GM19240 (cell line): ENCODE measurements around the gene TSPAN7.

Source experiments
- DNase-seq: peaks from one replicate; pipeline ENCODE4 v3.0.0; 2011; ENCODE audit warnings: low spot score; ENCODE audit not compliant: insufficient read length

TSPAN7 gene

GRCh38 chrX:38561126-38561868 is at the start of gene TSPAN7:
TSS of gene TSPAN7 (plus strand) at chrX:38561542. CDS start at chrX:38561547, 5 bp downstream.
- peak; percentile 33 for DNase-seq

GRCh38 chrX:38513112-38513742 is 48.1 kb upstream of the TSPAN7 start:
- DNase-seq, result no peak

- DNase-seq, result no peak
Observed at GRCh38 chrX:38514016-38514854, 47.1 kb upstream of the TSPAN7 start.

GRCh38 chrX:38515291-38515690 is 46.1 kb upstream of the TSPAN7 start:
- DNase-seq, result no peak

GRCh38 chrX:38516196-38516774 is 45.1 kb upstream of the TSPAN7 start:
- DNase-seq, result no peak

- DNase-seq, result no peak
Observed at GRCh38 chrX:38519651-38520050, 41.7 kb upstream of the TSPAN7 start.

GRCh38 chrX:38538134-38538533 is 23.2 kb upstream of the TSPAN7 start:
- no peak for DNase-seq

- DNase-seq, result no peak
Observed at GRCh38 chrX:38539748-38540147, 21.6 kb upstream of the TSPAN7 start.

- DNase-seq, result no peak
Observed at GRCh38 chrX:38548508-38548907, 12.8 kb upstream of the TSPAN7 start.

- no peak for DNase-seq
Observed at GRCh38 chrX:38552721-38553120, 8.6 kb upstream of the TSPAN7 start.

- no peak for DNase-seq
Observed at GRCh38 chrX:38558686-38559085, 2.7 kb upstream of the TSPAN7 start.

GRCh38 chrX:38560776-38561125 is 591 bp upstream of the TSPAN7 start:
- no peak for DNase-seq

- DNase-seq, result no peak
Observed at GRCh38 chrX:38561951-38562719, 793 bp downstream of the TSPAN7 start.

GRCh38 chrX:38563030-38563429 is 1.7 kb downstream of the TSPAN7 start:
- DNase-seq, result no peak

GRCh38 chrX:38570396-38570795 is 9.1 kb downstream of the TSPAN7 start:
- no peak for DNase-seq

- DNase-seq, result no peak
Observed at GRCh38 chrX:38571058-38571457, 9.7 kb downstream of the TSPAN7 start.

- no peak for DNase-seq
Observed at GRCh38 chrX:38574858-38575257, 13.5 kb downstream of the TSPAN7 start.

- DNase-seq, result no peak
Observed at GRCh38 chrX:38575888-38576287, 14.5 kb downstream of the TSPAN7 start.

GRCh38 chrX:38577738-38578137 is 16.4 kb downstream of the TSPAN7 start:
- DNase-seq, result no peak

GRCh38 chrX:38578167-38578566 is 16.8 kb downstream of the TSPAN7 start:
- no peak for DNase-seq

- DNase-seq, result no peak
Observed at GRCh38 chrX:38583181-38583580, 21.8 kb downstream of the TSPAN7 start.
